GM12878 (cell line): ENCODE data around the gene GTF2F2.

Experiments
- CBX5 ChIP-seq: sonication (generic); IDR thresholded peaks from 2 replicates; pipeline ENCODE4 v1.6.1; 2016; ENCODE audit warnings: low read depth, moderate library complexity, mild to moderate bottlenecking, inconsistent platforms
- CEBPB ChIP-seq, 2 experiments: fragments of 150-350 bp in 1 of 2; IDR thresholded peaks; 2 replicates each; pipeline ENCODE4 v1.6.1; 2012 to 2014; ENCODE audit warnings: low read depth in 2 of 2, low read length in 2 of 2, borderline replicate concordance in 1 of 2, inconsistent platforms in 1 of 2
- CTCF ChIP-seq, 3 experiments: IDR thresholded peaks in 2 of 3; conservative IDR thresholded peaks in 1 of 3; 2 replicates each; pipeline ENCODE4 v1.5.1; 2011; ENCODE audit warnings: low read depth in 3 of 3, low read length in 3 of 3, mild to moderate bottlenecking in 3 of 3, control low read depth in 2 of 3, moderate library complexity in 2 of 3, inconsistent platforms in 1 of 3, mixed read lengths in 1 of 3; ENCODE audit not compliant: control insufficient read depth in 2 of 3, insufficient read depth in 1 of 3; ENCODE audit errors: extremely low read depth in 1 of 3
- ETV6 ChIP-seq, 2 experiments: fragments of 450-650 bp in 1 of 2; IDR thresholded peaks in 1 of 2; conservative IDR thresholded peaks in 1 of 2; 2 replicates each; pipeline ENCODE4 v1.6.1; 2014; ENCODE audit warnings: antibody characterized with exemption in 1 of 2, borderline replicate concordance in 1 of 2, low read depth in 1 of 2, mild to moderate bottlenecking in 1 of 2, moderate library complexity in 1 of 2
- EZH2 ChIP-seq: IDR thresholded peaks from 2 replicates; pipeline ENCODE4 v1.6.1; 2012; ENCODE audit warnings: low read depth, mild to moderate bottlenecking, control low read depth, inconsistent platforms, low read length, borderline replicate concordance; ENCODE audit not compliant: control insufficient read depth
- JUNB ChIP-seq: IDR thresholded peaks from 2 replicates; pipeline ENCODE4 v1.6.1; 2016; ENCODE audit warnings: antibody characterized with exemption, mild to moderate bottlenecking
- NFIC ChIP-seq: IDR thresholded peaks from 2 replicates; pipeline ENCODE4 v1.6.1; 2012; ENCODE audit warnings: low read depth, mild to moderate bottlenecking, inconsistent platforms, low read length, moderate library complexity
- POLR2AphosphoS5 ChIP-seq: IDR thresholded peaks from 2 replicates; pipeline ENCODE4 v1.6.1; 2011; ENCODE audit warnings: mild to moderate bottlenecking, low read length, inconsistent platforms
- RCOR1 ChIP-seq: conservative IDR thresholded peaks from 2 replicates; pipeline ENCODE4 v1.6.1; 2012; ENCODE audit warnings: low read depth, low read length, improper control_type of control experiment
- SRF ChIP-seq, 2 experiments: IDR thresholded peaks; 2 replicates each; pipeline ENCODE4 v1.6.1; 2011; ENCODE audit warnings: low read depth in 2 of 2, low read length in 2 of 2, mild to moderate bottlenecking in 1 of 2, moderate library complexity in 1 of 2
- SUZ12 ChIP-seq: fragments of 200-600 bp; sonication (generic); IDR thresholded peaks from one replicate; pipeline ENCODE4 v1.6.1; 2018; ENCODE audit warnings: antibody characterized with exemption, mild to moderate bottlenecking; ENCODE audit not compliant: unreplicated experiment
- ZNF274 ChIP-seq: IDR thresholded peaks from one replicate; pipeline ENCODE4 v1.8.0; 2011; ENCODE audit not compliant: insufficient read length, insufficient read depth
- TF ChIP-seq, protein P1 (sequence below): IDR thresholded peaks from 2 replicates; pipeline ENCODE4 v1.6.1; 2011; ENCODE audit warnings: borderline replicate concordance, low read depth, mild to moderate bottlenecking, moderate library complexity, mixed read lengths, low read length; ENCODE audit not compliant: insufficient read depth; ENCODE audit errors: extremely low read length

GRCh38 chr13:45206340-45206739 lies 86.0 kb downstream of the GTF2F2 start:
- TF ChIP-seq CTCF (IDR thresholded peaks at IDR 0.05 in 2 of 3, conservative IDR thresholded peaks at IDR 0.05 in 1 of 3; ENCODE audit: control insufficient read depth in 2 of 3, extremely low read depth in 1 of 3, insufficient read depth in 1 of 3, low read depth in 3 of 3, low read length in 3 of 3) (no peak), NFIC (peak; percentile 97), JUNB (peak; percentile 98), SRF (IDR thresholded peaks at IDR 0.05; ENCODE audit: low read depth in 2 of 2, low read length in 2 of 2) (no peak), EZH2 (no peak), SUZ12 (no peak), CEBPB (IDR thresholded peaks at IDR 0.05; ENCODE audit: borderline replicate concordance in 1 of 2, low read depth in 2 of 2, low read length in 2 of 2) (peak in 1 of 2 experiments; percentile 86; a peak in 1 of 4 replicates), ZNF274 (no peak), POLR2AphosphoS5 (no peak), CBX5 (no peak), RCOR1 (no peak), ETV6 (conservative IDR thresholded peaks at IDR 0.05 in 1 of 2, IDR thresholded peaks at IDR 0.05 in 1 of 2; ENCODE audit: borderline replicate concordance in 1 of 2, low read depth in 1 of 2) (peak in 1 of 2 experiments; percentile 78; a peak in 1 of 4 replicates)
- TF ChIP-seq, protein P1, sequence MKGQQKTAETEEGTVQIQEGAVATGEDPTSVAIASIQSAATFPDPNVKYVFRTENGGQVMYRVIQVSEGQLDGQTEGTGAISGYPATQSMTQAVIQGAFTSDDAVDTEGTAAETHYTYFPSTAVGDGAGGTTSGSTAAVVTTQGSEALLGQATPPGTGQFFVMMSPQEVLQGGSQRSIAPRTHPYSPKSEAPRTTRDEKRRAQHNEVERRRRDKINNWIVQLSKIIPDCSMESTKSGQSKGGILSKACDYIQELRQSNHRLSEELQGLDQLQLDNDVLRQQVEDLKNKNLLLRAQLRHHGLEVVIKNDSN, result no peak
